CD14-positive monocyte (primary cell): ENCODE results near the gene STRN. TPM values are rescaled to one million over a fixed set of nuclear protein-coding genes. Genes with fewer than 3 reads are reported as not detected.
A peak's percentile ranks its signal among the peaks of the same experiment; 100 is the strongest.

ENCODE experiments used
- DNase-seq, 3 donors: peaks; one replicate each; pipeline ENCODE4 v3.0.0-alpha.2; 2011 to 2022
- H2AFZ ChIP-seq: 2 replicates; pipeline ENCODE4 v1.6.0; 2012; ENCODE audit warnings: mild to moderate bottlenecking, low read depth, low read length, inconsistent platforms; ENCODE audit not compliant: insufficient read depth, poor library complexity, severe bottlenecking
- H3K27ac ChIP-seq, 2 donors: 1 replicate in 1 of 2; 2 replicates in 1 of 2; pipeline ENCODE4 v1.5.1; 2012 to 2013; ENCODE audit warnings: low read length in 2 of 2, control low read depth in 1 of 2, inconsistent platforms in 1 of 2, low read depth in 1 of 2, mild to moderate bottlenecking in 1 of 2
- H3K27me3 ChIP-seq, 2 donors: one replicate each; pipeline versions ENCODE4 v1.6.0 to v1.6.1; 2011 to 2013; ENCODE audit warnings: low read length in 2 of 2; ENCODE audit not compliant: control insufficient read depth in 2 of 2, insufficient read depth in 2 of 2
- H3K36me3 ChIP-seq, 2 donors: replicated peaks in 1 of 2; 1 replicate in 1 of 2; 2 replicates in 1 of 2; pipeline versions ENCODE4 v1.5.1 to v1.6.1; 2012 to 2013; ENCODE audit warnings: low read length in 2 of 2, control low read depth in 1 of 2, inconsistent platforms in 1 of 2, mild to moderate bottlenecking in 1 of 2; ENCODE audit not compliant: insufficient read depth in 2 of 2, control insufficient read depth in 1 of 2
- H3K4me1 ChIP-seq, 2 donors: 1 replicate in 1 of 2; 2 replicates in 1 of 2; pipeline versions ENCODE4 v1.5.1 to v1.6.1; 2012 to 2013; ENCODE audit warnings: low read length in 2 of 2, control low read depth in 1 of 2, inconsistent platforms in 1 of 2, mild to moderate bottlenecking in 1 of 2, moderate library complexity in 1 of 2; ENCODE audit not compliant: insufficient read depth in 2 of 2, control insufficient read depth in 1 of 2
- H3K4me2 ChIP-seq: replicated peaks from 2 replicates; pipeline ENCODE3; 2012; ENCODE audit warnings: low read length, moderate library complexity, mild to moderate bottlenecking; ENCODE audit not compliant: poor library complexity, severe bottlenecking; ENCODE audit errors: extremely low read depth
- H3K4me3 ChIP-seq, 3 experiments: fragments of 200-600 bp in 1 of 3; sonication (generic) in 1 of 3; replicated peaks in 1 of 3; 1 replicate in 2 of 3; 2 replicates in 1 of 3; pipeline ENCODE4 v1.5.1; 2011 to 2013; ENCODE audit warnings: low read length in 3 of 3, mild to moderate bottlenecking in 3 of 3, control low read depth in 2 of 3, low read depth in 2 of 3, inconsistent platforms in 1 of 3, moderate library complexity in 1 of 3
- H3K79me2 ChIP-seq: 2 replicates; pipeline ENCODE4 v1.6.0; 2012; ENCODE audit warnings: mild to moderate bottlenecking, control low read depth, inconsistent platforms, low read length, moderate library complexity; ENCODE audit not compliant: insufficient read depth
- H3K9ac ChIP-seq: 2 replicates; pipeline ENCODE4 v1.6.0; 2017; ENCODE audit warnings: low read length, mild to moderate bottlenecking; ENCODE audit not compliant: insufficient read depth, poor library complexity, severe bottlenecking
- H3K9me3 ChIP-seq, 2 donors: replicated peaks in 1 of 2; 1 replicate in 1 of 2; 2 replicates in 1 of 2; pipeline versions ENCODE4 v1.5.1 to v1.6.1; 2012 to 2013; ENCODE audit warnings: low read length in 2 of 2, control low read depth in 1 of 2; ENCODE audit not compliant: control insufficient read depth in 1 of 2, insufficient read depth in 1 of 2
- H4K20me1 ChIP-seq: 2 replicates; pipeline ENCODE4 v1.6.0; 2012; ENCODE audit warnings: mild to moderate bottlenecking, low read length, control low read depth, moderate library complexity; ENCODE audit not compliant: insufficient read depth
- H3K27ac Mint-ChIP-seq, 7 donors: one replicate each; pipeline ENCODE4 v1.8.0; 2020; ENCODE audit warnings: mild to moderate bottlenecking in 7 of 7, mixed read lengths in 7 of 7, moderate library complexity in 6 of 7, inconsistent platforms in 2 of 7
- H3K27me3 Mint-ChIP-seq, 3 donors: one replicate each; pipeline ENCODE4 v1.8.0; 2021 to 2022; ENCODE audit warnings: low read depth in 3 of 3, mild to moderate bottlenecking in 3 of 3, mixed read lengths in 3 of 3, moderate library complexity in 3 of 3, inconsistent platforms in 1 of 3
- H3K36me3 Mint-ChIP-seq, 2 donors: one replicate each; pipeline ENCODE4 v1.8.0; 2020; ENCODE audit warnings: mixed read lengths in 2 of 2, inconsistent platforms in 1 of 2, mild to moderate bottlenecking in 1 of 2
- H3K4me1 Mint-ChIP-seq: one replicate; pipeline ENCODE4 v1.8.0; 2020; ENCODE audit warnings: mild to moderate bottlenecking, mixed read lengths
- H3K4me3 Mint-ChIP-seq, 2 donors: one replicate each; pipeline ENCODE4 v1.8.0; 2020; ENCODE audit warnings: mild to moderate bottlenecking in 2 of 2, mixed read lengths in 2 of 2, moderate library complexity in 1 of 2
- H3K9me3 Mint-ChIP-seq, 7 donors: one replicate each; pipeline ENCODE4 v1.8.0; 2020 to 2022; ENCODE audit warnings: mixed read lengths in 7 of 7, mild to moderate bottlenecking in 6 of 7, moderate library complexity in 6 of 7, inconsistent platforms in 2 of 7
- CTCF ChIP-seq: fragments of 200-600 bp; IDR thresholded peaks from one replicate; pipeline ENCODE4 v1.8.0; 2022; ENCODE audit warnings: antibody characterized with exemption, mild to moderate bottlenecking
- WGBS: methylation state at CpG from one replicate; pipeline ENCODE4 v1.1.5; 2013; ENCODE audit warnings: missing lambda C conversion rate; ENCODE audit not compliant: insufficient coverage; 5-methylcytosine and 5-hydroxymethylcytosine counted together
- intact Hi-C, 2 donors: fragments of 100-400 bp; cut with micrococcal nuclease; formaldehyde crosslinking; loops; one replicate each; pipeline versions ENCODE4 v1.15.0 to v1.15.1; 2023
- polyA plus RNA-seq, 3 donors: library from polyadenylated mRNA; depleted of rRNA in 1 of 3; unstranded in 2 of 3; stranded (reverse) in 1 of 3; fragments of 300-500 nt in 2 of 3; fragments of >200 nt in 1 of 3; fragmentation: Illumina TruSeq in 2 of 3; gene quantifications; 1 replicate in 2 of 3; 2 replicates in 1 of 3; pipeline ENCODE4 v1.2.3, GENCODE V29; 2012 to 2021

STRN gene
- polyA plus RNA-seq, 3 donors = 7.0 to 15.7 (median 10.7) TPM

- intact Hi-C loops = no loop called here
- H3K4me1 Mint-ChIP-seq = no peaks in the 10 kb centered on the region
- TF ChIP-seq CTCF = no peak
- no peak overlapping the region for H3K4me3 Mint-ChIP-seq
- no peaks in the 10 kb centered on the region for H3K36me3 ChIP-seq
- no peak for DNase-seq
- H3K9me3 ChIP-seq = peaks cover 0 to 7% of the 10 kb centered on the region in 2 donors
- H2AFZ ChIP-seq = no peak overlapping the region
- peaks cover 0 to 3% (median 2%) of the 10 kb centered on the region in 3 donors for H3K27me3 Mint-ChIP-seq
- no peak overlapping the region for H3K27ac ChIP-seq
- 85% methylated on average over 10 of the region's 11 CpGs for WGBS
- H3K4me3 ChIP-seq = no peak overlapping the region
- no peaks in the 10 kb centered on the region for H3K4me1 ChIP-seq
- no peak overlapping the region for H3K27ac Mint-ChIP-seq
- H3K27me3 ChIP-seq = no peaks in the 10 kb centered on the region
- H3K79me2 ChIP-seq = no peaks in the 10 kb centered on the region
- no peak overlapping the region for H3K9ac ChIP-seq
- H3K36me3 Mint-ChIP-seq = no peaks in the 10 kb centered on the region
- no peak overlapping the region for H3K4me2 ChIP-seq
- H4K20me1 ChIP-seq = no peaks in the 10 kb centered on the region
- H3K9me3 Mint-ChIP-seq = peaks cover 0 to 9% (median 0%) of the 10 kb centered on the region in 7 donors
Observed at GRCh38 chr2:36805635-36806224, 160.6 kb downstream of the STRN start.

GRCh38 chr2:36802952-36803351 is 163.4 kb downstream of the STRN start:
- H3K79me2 ChIP-seq = no peaks in the 10 kb centered on the region
- no peak overlapping the region for H3K27ac ChIP-seq
- DNase-seq = no peak
- no peak overlapping the region for H3K9ac ChIP-seq
- H3K27me3 ChIP-seq = no peaks in the 10 kb centered on the region
- H3K36me3 ChIP-seq = no peaks in the 10 kb centered on the region
- H3K27ac Mint-ChIP-seq = no peak overlapping the region
- H3K9me3 Mint-ChIP-seq = peaks cover 0 to 6% (median 0%) of the 10 kb centered on the region in 7 donors
- H3K4me3 ChIP-seq = no peak overlapping the region
- no peaks in the 10 kb centered on the region for H3K4me1 Mint-ChIP-seq
- WGBS = 97% methylated on average over 3 of the region's 3 CpGs
- H2AFZ ChIP-seq = no peak overlapping the region
- H3K9me3 ChIP-seq = no peaks in the 10 kb centered on the region
- H3K4me3 Mint-ChIP-seq = peak overlapping the region in 1 of 2 donors; percentile 13
- H3K36me3 Mint-ChIP-seq = no peaks in the 10 kb centered on the region
- no peak for TF ChIP-seq CTCF
- no peaks in the 10 kb centered on the region for H4K20me1 ChIP-seq
- H3K27me3 Mint-ChIP-seq = peaks cover 0 to 2% (median 1%) of the 10 kb centered on the region in 3 donors
- H3K4me2 ChIP-seq = no peak overlapping the region
- intact Hi-C loops = no loop called here
- H3K4me1 ChIP-seq = no peaks in the 10 kb centered on the region
